Glutamatergic neuron (in vitro differentiated cells): ENCODE results near the gene SMIM14. TPM values are rescaled to one million over a fixed set of nuclear protein-coding genes. Genes with fewer than 3 reads are reported as not detected.

Experiments used
- DNase-seq: peaks from one replicate; pipeline ENCODE4 v3.0.0; 2022
- H3K27ac Mint-ChIP-seq: one replicate; pipeline ENCODE4 v1.8.0; 2020; ENCODE audit warnings: mild to moderate bottlenecking, mixed read lengths, inconsistent platforms; ENCODE audit not compliant: unreplicated experiment
- H3K27me3 Mint-ChIP-seq: one replicate; pipeline ENCODE4 v1.8.0; 2020; ENCODE audit warnings: mild to moderate bottlenecking, moderate library complexity, mixed read lengths, inconsistent platforms; ENCODE audit not compliant: unreplicated experiment
- H3K36me3 Mint-ChIP-seq: one replicate; pipeline ENCODE4 v1.8.0; 2020; ENCODE audit warnings: mild to moderate bottlenecking, mixed read lengths, inconsistent platforms; ENCODE audit not compliant: unreplicated experiment
- H3K4me1 Mint-ChIP-seq: one replicate; pipeline ENCODE4 v1.8.0; 2020; ENCODE audit warnings: mild to moderate bottlenecking, low read depth, mixed read lengths, inconsistent platforms; ENCODE audit not compliant: unreplicated experiment
- H3K4me3 Mint-ChIP-seq: one replicate; pipeline ENCODE4 v1.8.0; 2020; ENCODE audit warnings: mild to moderate bottlenecking, mixed read lengths, inconsistent platforms; ENCODE audit not compliant: unreplicated experiment
- H3K9me3 Mint-ChIP-seq: one replicate; pipeline ENCODE4 v1.8.0; 2020; ENCODE audit warnings: mild to moderate bottlenecking, moderate library complexity, mixed read lengths, inconsistent platforms; ENCODE audit not compliant: unreplicated experiment
- total RNA-seq: library from RNA; stranded (reverse); fragmentation: NEBNext Ultra II Directional; extraction: Animal tissue kit (Norgen Biotek cat#: 25700); gene quantifications from one replicate; pipeline ENCODE4 v1.2.1, GENCODE V29; 2021; ENCODE audit not compliant: unreplicated experiment
- TF ChIP-seq, protein P1 (sequence below): fragments of 200-600 bp; sonication (generic); IDR thresholded peaks from one replicate; pipeline ENCODE4 v1.5.0; 2021; ENCODE audit not compliant: partially characterized antibody, unreplicated experiment

The SMIM14 gene
- total RNA-seq, 1 donor from 2014 or later: 27.1 TPM

DNA sequence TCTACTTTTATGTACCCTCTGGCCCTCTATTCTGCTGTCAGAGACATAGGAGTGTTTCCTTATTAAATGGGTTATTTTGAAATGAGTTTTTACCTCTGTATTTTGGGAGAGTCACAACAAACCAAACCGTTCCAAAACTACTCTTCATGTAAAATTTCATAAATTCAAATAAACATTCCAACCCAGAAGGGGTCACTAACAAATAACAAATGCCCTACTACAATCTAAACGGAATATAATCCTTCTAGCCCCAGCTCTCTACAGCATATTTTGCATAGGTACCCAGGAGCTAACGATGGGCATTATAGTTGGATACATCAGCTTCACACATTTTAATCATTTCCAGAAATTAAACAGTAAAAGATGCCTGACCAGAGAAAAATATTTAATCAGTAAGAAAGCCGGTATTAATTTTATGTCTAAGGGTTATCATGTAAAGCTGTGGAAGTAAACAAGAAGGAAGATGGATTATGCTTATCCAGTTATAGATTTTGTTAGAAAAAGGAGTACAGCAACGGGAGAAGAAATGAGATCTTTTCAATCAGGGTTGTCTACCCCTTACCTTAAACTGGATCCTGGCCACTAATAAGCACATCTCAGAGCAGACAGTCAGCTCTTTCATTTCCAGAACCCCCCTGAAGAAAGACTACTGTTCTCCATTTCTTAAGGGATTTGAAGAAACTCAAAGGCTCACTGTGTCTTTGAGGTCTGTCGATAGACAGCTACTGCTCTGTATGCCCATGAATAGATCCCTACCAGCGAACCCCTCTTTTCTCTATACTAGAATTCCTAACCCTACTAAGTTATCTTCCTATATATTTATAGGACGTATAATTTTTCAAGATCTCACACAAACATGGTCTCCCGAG lies 112.6 kb downstream of the SMIM14 start:
- Mint-ChIP-seq H3K27me3 (peaks cover 7% of the 10 kb centered on the region), H3K4me1 (peaks cover 4% of the 10 kb centered on the region), H3K4me3 (peak overlapping the region; percentile 99), H3K9me3 (peaks cover 14% of the 10 kb centered on the region), H3K36me3 (peaks cover 11% of the 10 kb centered on the region), H3K27ac (peak overlapping the region; percentile 99)
- TF ChIP-seq, protein P1, sequence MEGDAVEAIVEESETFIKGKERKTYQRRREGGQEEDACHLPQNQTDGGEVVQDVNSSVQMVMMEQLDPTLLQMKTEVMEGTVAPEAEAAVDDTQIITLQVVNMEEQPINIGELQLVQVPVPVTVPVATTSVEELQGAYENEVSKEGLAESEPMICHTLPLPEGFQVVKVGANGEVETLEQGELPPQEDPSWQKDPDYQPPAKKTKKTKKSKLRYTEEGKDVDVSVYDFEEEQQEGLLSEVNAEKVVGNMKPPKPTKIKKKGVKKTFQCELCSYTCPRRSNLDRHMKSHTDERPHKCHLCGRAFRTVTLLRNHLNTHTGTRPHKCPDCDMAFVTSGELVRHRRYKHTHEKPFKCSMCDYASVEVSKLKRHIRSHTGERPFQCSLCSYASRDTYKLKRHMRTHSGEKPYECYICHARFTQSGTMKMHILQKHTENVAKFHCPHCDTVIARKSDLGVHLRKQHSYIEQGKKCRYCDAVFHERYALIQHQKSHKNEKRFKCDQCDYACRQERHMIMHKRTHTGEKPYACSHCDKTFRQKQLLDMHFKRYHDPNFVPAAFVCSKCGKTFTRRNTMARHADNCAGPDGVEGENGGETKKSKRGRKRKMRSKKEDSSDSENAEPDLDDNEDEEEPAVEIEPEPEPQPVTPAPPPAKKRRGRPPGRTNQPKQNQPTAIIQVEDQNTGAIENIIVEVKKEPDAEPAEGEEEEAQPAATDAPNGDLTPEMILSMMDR: no peak
- no peak for DNase-seq

DNA sequence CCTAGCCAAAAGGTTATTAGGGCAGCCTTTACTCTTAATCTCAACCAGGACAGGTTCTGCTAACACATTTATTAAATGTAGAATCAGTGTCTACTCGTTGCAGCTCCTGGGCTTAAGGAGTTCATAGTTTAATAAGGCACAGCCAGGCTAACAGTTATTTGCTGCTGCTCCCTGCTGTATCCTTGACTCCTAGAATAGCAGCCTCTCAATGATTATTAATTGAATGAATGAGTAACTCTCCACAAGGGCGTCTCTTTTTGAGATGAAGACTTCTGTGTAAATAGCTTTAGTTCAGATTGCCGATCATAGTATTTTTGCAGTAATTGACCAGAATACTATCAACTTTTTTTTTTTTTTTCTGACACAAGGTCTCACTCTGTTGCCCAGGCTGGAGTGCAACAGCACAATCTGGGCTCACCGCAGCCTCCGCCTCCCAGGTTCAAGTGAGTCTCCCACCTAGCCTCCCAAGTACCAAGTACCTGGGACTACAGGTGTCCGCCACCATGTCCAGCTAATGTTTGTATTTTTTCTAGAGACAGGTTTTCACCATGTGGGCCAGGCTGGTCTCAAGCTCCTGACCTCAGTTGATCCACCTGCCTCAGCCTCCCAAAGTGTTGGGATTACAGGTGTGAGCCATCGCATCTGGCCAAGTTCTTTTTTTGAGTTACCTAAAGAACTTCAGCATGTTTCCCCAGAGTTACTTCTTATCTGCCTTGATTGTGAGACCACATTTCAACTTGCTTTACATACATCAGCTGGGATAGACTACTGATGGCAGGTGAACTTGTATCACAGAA lies 114.3 kb downstream of the SMIM14 start:
- Mint-ChIP-seq H3K27me3 (peaks cover 7% of the 10 kb centered on the region), H3K4me1 (peaks cover 4% of the 10 kb centered on the region), H3K4me3 (peak overlapping the region; percentile 52), H3K36me3 (no peaks in the 10 kb centered on the region), H3K9me3 (peaks cover 8% of the 10 kb centered on the region), H3K27ac (no peak overlapping the region)
- no peak for DNase-seq
- TF ChIP-seq, protein P1: no peak

GRCh38 chr4:39522068-39522467 lies 116.6 kb downstream of the SMIM14 start:
- Mint-ChIP-seq H3K27me3 (no peaks in the 10 kb centered on the region), H3K4me1 (no peaks in the 10 kb centered on the region), H3K9me3 (peaks cover 4% of the 10 kb centered on the region), H3K36me3 (no peaks in the 10 kb centered on the region), H3K4me3 (no peak overlapping the region), H3K27ac (no peak overlapping the region)
- TF ChIP-seq, protein P1: no peak
- DNase-seq: no peak

- Mint-ChIP-seq H3K36me3 (no peaks in the 10 kb centered on the region), H3K27ac (no peak overlapping the region), H3K27me3 (no peaks in the 10 kb centered on the region), H3K4me1 (no peaks in the 10 kb centered on the region), H3K9me3 (no peaks in the 10 kb centered on the region), H3K4me3 (no peak overlapping the region)
- TF ChIP-seq, protein P1: no peak
- DNase-seq: no peak
Measured at GRCh38 chr4:39521253-39521919, 117.3 kb downstream of the SMIM14 start.
